DOHH2 (cell line): Measurements from ENCODE around the gene POLR3K.

Experiments used
- CTCF ChIP-seq: fragments of 200-600 bp; sonication (generic); IDR thresholded peaks from one replicate; pipeline ENCODE4 v1.5.1; 2014; ENCODE audit warnings: antibody characterized with exemption, mild to moderate bottlenecking, low read depth, low read length; ENCODE audit not compliant: poor library complexity, severe bottlenecking
- EZH2phosphoT487 ChIP-seq: fragments of 200-600 bp; sonication (generic); IDR thresholded peaks from 2 replicates; pipeline ENCODE4 v1.6.1; 2017; ENCODE audit warnings: borderline replicate concordance, mild to moderate bottlenecking, antibody characterized with exemption, low read length, moderate library complexity, mixed read lengths

- TF ChIP-seq CTCF (no peak), EZH2phosphoT487 (no peak)
Observed at GRCh38 chr16:53346-54236, at the start of gene POLR3K, which contains the start of gene SNRNP25.
